ENCODE results near the gene SLC46A3.

GRCh38 chr13:28725046-28725610 is 6.4 kb upstream of the SLC46A3 start:
- TF ChIP-seq, protein P1, sequence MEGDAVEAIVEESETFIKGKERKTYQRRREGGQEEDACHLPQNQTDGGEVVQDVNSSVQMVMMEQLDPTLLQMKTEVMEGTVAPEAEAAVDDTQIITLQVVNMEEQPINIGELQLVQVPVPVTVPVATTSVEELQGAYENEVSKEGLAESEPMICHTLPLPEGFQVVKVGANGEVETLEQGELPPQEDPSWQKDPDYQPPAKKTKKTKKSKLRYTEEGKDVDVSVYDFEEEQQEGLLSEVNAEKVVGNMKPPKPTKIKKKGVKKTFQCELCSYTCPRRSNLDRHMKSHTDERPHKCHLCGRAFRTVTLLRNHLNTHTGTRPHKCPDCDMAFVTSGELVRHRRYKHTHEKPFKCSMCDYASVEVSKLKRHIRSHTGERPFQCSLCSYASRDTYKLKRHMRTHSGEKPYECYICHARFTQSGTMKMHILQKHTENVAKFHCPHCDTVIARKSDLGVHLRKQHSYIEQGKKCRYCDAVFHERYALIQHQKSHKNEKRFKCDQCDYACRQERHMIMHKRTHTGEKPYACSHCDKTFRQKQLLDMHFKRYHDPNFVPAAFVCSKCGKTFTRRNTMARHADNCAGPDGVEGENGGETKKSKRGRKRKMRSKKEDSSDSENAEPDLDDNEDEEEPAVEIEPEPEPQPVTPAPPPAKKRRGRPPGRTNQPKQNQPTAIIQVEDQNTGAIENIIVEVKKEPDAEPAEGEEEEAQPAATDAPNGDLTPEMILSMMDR (IDR thresholded peaks at IDR 0.05), result no peak
- TF ChIP-seq EZH2 (IDR thresholded peaks at IDR 0.05; ENCODE audit: borderline replicate concordance, insufficient read depth, low read depth, low read length, poor library complexity, severe bottlenecking), result no peak
